ENCODE data around the gene NFIX. TPM values are rescaled to one million over a fixed set of nuclear protein-coding genes. Genes with fewer than 3 reads are reported as not detected.

Gene NFIX
- total RNA-seq, 1 experiment from 2014 or later: 69.7 TPM

- H3K4me1 ChIP-seq (ENCODE audit: insufficient read depth, low read length, poor library complexity, severe bottlenecking): peaks cover 29% of the 10 kb centered on the region
- no peak overlapping the region for H3K4me3 ChIP-seq (ENCODE audit: low read depth, low read length, poor library complexity, severe bottlenecking)
- no peaks in the 10 kb centered on the region for H3K27me3 ChIP-seq (replicated peaks; ENCODE audit: insufficient read depth, low read depth, low read length, poor library complexity)
- no peak for TF ChIP-seq EZH2 (IDR thresholded peaks at IDR 0.05; ENCODE audit: borderline replicate concordance, low read depth, low read length, poor library complexity, severe bottlenecking)
- no peak for TF ChIP-seq CTCF (conservative IDR thresholded peaks at IDR 0.05; ENCODE audit: low read depth, low read length)
- DNase-seq (ENCODE audit: low spot score): no peak
- no TSS peak for BruUV-seq (replicated peaks)
- no peaks in the 10 kb centered on the region for H3K36me3 ChIP-seq (ENCODE audit: insufficient read depth, low read length, poor library complexity, severe bottlenecking)
- peak overlapping the region; percentile 72 for H3K27ac ChIP-seq (ENCODE audit: low read depth, low read length, poor library complexity, severe bottlenecking)
- ChIA-PET CTCF (no interaction called here), POLR2A (ENCODE audit: low non-redundant PET) (no interaction called here)
- no peaks in the 10 kb centered on the region for H3K9me3 ChIP-seq (ENCODE audit: low read depth, low read length, poor library complexity, severe bottlenecking)
- intact Hi-C loops (cut with micrococcal nuclease; ENCODE audit: unreplicated experiment): no loop called here
Observed at GRCh38 chr19:13014921-13015280, 19.6 kb downstream of the NFIX start.

DNA sequence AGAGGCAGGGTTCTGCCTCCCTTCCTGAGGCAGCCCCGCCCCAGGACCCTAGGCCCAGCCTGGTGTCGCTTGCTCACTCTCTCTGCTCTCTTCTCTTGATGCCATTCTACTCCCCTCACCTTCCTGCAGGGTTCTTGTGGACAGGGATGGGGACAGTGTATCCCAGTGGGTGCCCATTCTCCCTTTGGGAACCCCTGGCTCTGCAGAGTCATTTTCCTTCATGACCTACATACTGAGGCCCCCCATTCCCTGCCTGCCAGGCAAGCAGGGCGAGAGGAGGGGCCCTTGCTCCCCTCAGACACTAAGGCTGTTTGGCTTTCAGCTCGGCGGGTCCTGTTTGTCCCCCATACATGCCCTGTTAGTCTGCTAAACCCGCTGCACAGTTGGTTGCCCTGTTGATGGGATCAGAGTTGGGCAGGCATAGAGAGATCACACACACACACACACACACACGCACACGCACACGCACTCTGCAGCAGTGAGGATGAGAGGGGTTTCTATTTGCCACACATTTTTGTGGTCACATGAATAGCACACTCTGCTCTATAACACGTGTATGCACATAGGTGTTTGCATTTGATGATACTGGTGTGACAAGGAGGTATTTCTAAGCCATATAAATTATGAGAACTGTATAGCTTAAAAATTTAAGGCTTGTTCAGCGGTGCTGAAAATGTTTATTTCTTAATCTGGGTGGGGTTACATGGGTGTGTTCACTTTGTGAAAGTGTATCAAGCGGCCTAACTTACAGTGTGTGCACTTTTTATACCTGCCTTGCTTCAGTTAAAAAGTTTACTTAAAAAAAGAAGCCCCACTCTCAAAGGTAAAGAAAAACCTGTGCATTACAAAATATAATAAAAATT, 20.3 kb downstream of the NFIX start:
- POLR2A ChIA-PET (ENCODE audit: low non-redundant PET): no interaction called here
- TF ChIP-seq EZH2 (IDR thresholded peaks at IDR 0.05; ENCODE audit: borderline replicate concordance, low read depth, low read length, poor library complexity, severe bottlenecking): no peak
- no peak for TF ChIP-seq CTCF (conservative IDR thresholded peaks at IDR 0.05; ENCODE audit: low read depth, low read length)
- no peaks in the 10 kb centered on the region for H3K27me3 ChIP-seq (replicated peaks; ENCODE audit: insufficient read depth, low read depth, low read length, poor library complexity)
- intact Hi-C loops (cut with micrococcal nuclease; ENCODE audit: unreplicated experiment): no loop called here
- no TSS peak for BruUV-seq (replicated peaks)
- no peaks in the 10 kb centered on the region for H3K9me3 ChIP-seq (ENCODE audit: low read depth, low read length, poor library complexity, severe bottlenecking)
- H3K27ac ChIP-seq (ENCODE audit: low read depth, low read length, poor library complexity, severe bottlenecking): peak overlapping the region; percentile 52
- CTCF ChIA-PET: no interaction called here
- peak; percentile 40 for DNase-seq (ENCODE audit: low spot score)
- peaks cover 35% of the 10 kb centered on the region for H3K4me1 ChIP-seq (ENCODE audit: insufficient read depth, low read length, poor library complexity, severe bottlenecking)
- H3K4me3 ChIP-seq (ENCODE audit: low read depth, low read length, poor library complexity, severe bottlenecking): no peak overlapping the region
- H3K36me3 ChIP-seq (ENCODE audit: insufficient read depth, low read length, poor library complexity, severe bottlenecking): no peaks in the 10 kb centered on the region

GRCh38 chr19:13016245-13016627, 21.0 kb downstream of the NFIX start:
- Histone ChIP-seq H3K4me1 (ENCODE audit: insufficient read depth, low read length, poor library complexity, severe bottlenecking) (peaks cover 36% of the 10 kb centered on the region), H3K27me3 (replicated peaks; ENCODE audit: insufficient read depth, low read depth, low read length, poor library complexity) (no peaks in the 10 kb centered on the region), H3K4me3 (ENCODE audit: low read depth, low read length, poor library complexity, severe bottlenecking) (no peak overlapping the region), H3K9me3 (ENCODE audit: low read depth, low read length, poor library complexity, severe bottlenecking) (no peaks in the 10 kb centered on the region), H3K36me3 (ENCODE audit: insufficient read depth, low read length, poor library complexity, severe bottlenecking) (no peaks in the 10 kb centered on the region), H3K27ac (ENCODE audit: low read depth, low read length, poor library complexity, severe bottlenecking) (peak overlapping the region; percentile 52)
- TF ChIP-seq CTCF (conservative IDR thresholded peaks at IDR 0.05; ENCODE audit: low read depth, low read length) (no peak), EZH2 (IDR thresholded peaks at IDR 0.05; ENCODE audit: borderline replicate concordance, low read depth, low read length, poor library complexity, severe bottlenecking) (no peak)
- CTCF ChIA-PET: no interaction called here
- BruUV-seq (replicated peaks): no TSS peak
- POLR2A ChIA-PET (ENCODE audit: low non-redundant PET): no interaction called here
- DNase-seq (ENCODE audit: low spot score): no peak
- intact Hi-C loops (cut with micrococcal nuclease; ENCODE audit: unreplicated experiment): no loop called here

All from A673 (cell line).